ENCODE measurements around the gene WNT4.

WNT4 gene

GRCh38 chr1:22111115-22111514 is 31.8 kb downstream of the WNT4 start:
- no peak for DNase-seq (ENCODE audit: low read depth in 2 of 2)

- DNase-seq (ENCODE audit: low read depth in 2 of 2) = no peak
Measured at GRCh38 chr1:22110016-22110415, 32.9 kb downstream of the WNT4 start.

GRCh38 chr1:22108339-22109105 is 34.4 kb downstream of the WNT4 start:
- no peak for DNase-seq (ENCODE audit: low read depth in 2 of 2)

GRCh38 chr1:22107126-22107525 is 35.8 kb downstream of the WNT4 start:
- no peak for DNase-seq (ENCODE audit: low read depth in 2 of 2)

- DNase-seq (ENCODE audit: low read depth in 2 of 2) = peak; percentile 9 to 13
Measured at GRCh38 chr1:22105611-22106207, 37.2 kb downstream of the WNT4 start.

GRCh38 chr1:22104865-22105437 is 37.9 kb downstream of the WNT4 start:
- no peak for DNase-seq (ENCODE audit: low read depth in 2 of 2)

GRCh38 chr1:22104094-22104493 is 38.8 kb downstream of the WNT4 start:
- DNase-seq (ENCODE audit: low read depth in 2 of 2) = no peak

- no peak for DNase-seq (ENCODE audit: low read depth in 2 of 2)
Measured at GRCh38 chr1:22102746-22103145, 40.2 kb downstream of the WNT4 start.

- no peak for DNase-seq (ENCODE audit: low read depth in 2 of 2)
Measured at GRCh38 chr1:22101995-22102394, 40.9 kb downstream of the WNT4 start.

- DNase-seq (ENCODE audit: low read depth in 2 of 2) = no peak
Measured at GRCh38 chr1:22101199-22101598, 41.7 kb downstream of the WNT4 start.

- DNase-seq (ENCODE audit: low read depth in 2 of 2) = no peak
Measured at GRCh38 chr1:22100168-22100567, 42.7 kb downstream of the WNT4 start.

- DNase-seq (ENCODE audit: low read depth in 2 of 2) = no peak
Measured at GRCh38 chr1:22098752-22099151, 44.1 kb downstream of the WNT4 start.

- no peak for DNase-seq (ENCODE audit: low read depth in 2 of 2)
Measured at GRCh38 chr1:22096463-22096862, 46.4 kb downstream of the WNT4 start.

GRCh38 chr1:22096036-22096435 is 46.9 kb downstream of the WNT4 start:
- DNase-seq (ENCODE audit: low read depth in 2 of 2) = no peak

GRCh38 chr1:22093513-22093912 is 49.4 kb downstream of the WNT4 start:
- no peak for DNase-seq (ENCODE audit: low read depth in 2 of 2)

GRCh38 chr1:22092026-22092768 is 50.7 kb downstream of the WNT4 start:
- DNase-seq (ENCODE audit: low read depth in 2 of 2) = peak in 1 of 2 experiments; percentile 11

GRCh38 chr1:22090867-22091266 is 52.0 kb downstream of the WNT4 start:
- DNase-seq (ENCODE audit: low read depth in 2 of 2) = no peak

GRCh38 chr1:22089787-22090186 is 53.1 kb downstream of the WNT4 start:
- no peak for DNase-seq (ENCODE audit: low read depth in 2 of 2)

GRCh38 chr1:22089134-22089571 is 53.7 kb downstream of the WNT4 start:
- no peak for DNase-seq (ENCODE audit: low read depth in 2 of 2)

- DNase-seq (ENCODE audit: low read depth in 2 of 2) = no peak
Measured at GRCh38 chr1:22088331-22088730, 54.6 kb downstream of the WNT4 start.

- no peak for DNase-seq (ENCODE audit: low read depth in 2 of 2)
Measured at GRCh38 chr1:22080191-22080590, 62.7 kb downstream of the WNT4 start.

GRCh38 chr1:22078133-22078532 is 64.8 kb downstream of the WNT4 start:
- DNase-seq (ENCODE audit: low read depth in 2 of 2) = no peak

Data from fibroblast of skin of left biceps (primary cell).